VCaP (cell line): Measurements from ENCODE around the gene ADD1.

ENCODE experiments used
- H3K27ac ChIP-seq: fragments of 450-650 bp; 2 replicates; pipeline ENCODE4 v1.5.1; 2017
- TF ChIP-seq, protein P1 (sequence below): fragments of 450-650 bp; conservative IDR thresholded peaks from 2 replicates; pipeline ENCODE4 v1.5.1; 2017; ENCODE audit warnings: mild to moderate bottlenecking, moderate library complexity

The ADD1 gene

DNA sequence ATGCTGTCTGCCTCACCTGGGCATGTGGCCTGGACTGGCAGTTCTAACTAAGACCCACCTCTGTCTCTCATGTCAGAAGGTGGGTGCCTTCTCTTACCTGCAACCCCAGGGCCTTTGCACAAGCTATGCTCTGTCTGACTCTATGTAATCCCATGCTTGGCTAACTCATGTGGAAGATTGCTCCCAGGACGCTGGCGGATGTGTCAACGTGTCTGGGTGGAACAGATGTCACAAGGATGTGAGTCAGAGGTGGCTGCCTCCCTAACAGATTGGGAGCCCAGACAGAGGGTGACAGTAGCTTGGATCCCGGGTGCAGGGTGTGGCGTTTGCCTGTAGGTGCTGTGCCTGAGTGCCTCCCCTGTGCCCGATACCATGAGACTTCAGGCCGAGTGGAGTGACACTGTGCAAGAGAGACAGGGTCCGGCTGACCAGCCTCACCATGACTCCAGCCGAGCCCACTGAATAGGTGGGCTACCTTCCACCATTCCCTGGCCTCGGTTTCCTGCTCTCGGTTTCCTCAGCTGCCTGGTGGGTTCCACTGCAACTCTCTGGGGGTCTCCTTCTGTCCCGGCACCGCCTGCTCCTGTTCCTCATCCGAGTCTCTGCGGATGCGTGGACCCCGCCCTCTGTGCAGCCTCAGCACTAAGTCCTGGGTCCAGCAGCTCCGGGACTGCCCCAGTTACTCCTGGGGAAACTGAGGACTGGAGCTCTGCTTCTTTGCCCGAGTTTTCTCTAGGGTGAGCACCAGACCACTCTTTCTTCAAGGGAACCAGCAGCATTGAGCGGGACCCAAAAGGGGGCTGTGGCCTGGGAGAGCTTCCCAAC lies 39.8 kb upstream of the ADD1 start:
- H3K27ac ChIP-seq = no peak overlapping the region
- TF ChIP-seq, protein P1, sequence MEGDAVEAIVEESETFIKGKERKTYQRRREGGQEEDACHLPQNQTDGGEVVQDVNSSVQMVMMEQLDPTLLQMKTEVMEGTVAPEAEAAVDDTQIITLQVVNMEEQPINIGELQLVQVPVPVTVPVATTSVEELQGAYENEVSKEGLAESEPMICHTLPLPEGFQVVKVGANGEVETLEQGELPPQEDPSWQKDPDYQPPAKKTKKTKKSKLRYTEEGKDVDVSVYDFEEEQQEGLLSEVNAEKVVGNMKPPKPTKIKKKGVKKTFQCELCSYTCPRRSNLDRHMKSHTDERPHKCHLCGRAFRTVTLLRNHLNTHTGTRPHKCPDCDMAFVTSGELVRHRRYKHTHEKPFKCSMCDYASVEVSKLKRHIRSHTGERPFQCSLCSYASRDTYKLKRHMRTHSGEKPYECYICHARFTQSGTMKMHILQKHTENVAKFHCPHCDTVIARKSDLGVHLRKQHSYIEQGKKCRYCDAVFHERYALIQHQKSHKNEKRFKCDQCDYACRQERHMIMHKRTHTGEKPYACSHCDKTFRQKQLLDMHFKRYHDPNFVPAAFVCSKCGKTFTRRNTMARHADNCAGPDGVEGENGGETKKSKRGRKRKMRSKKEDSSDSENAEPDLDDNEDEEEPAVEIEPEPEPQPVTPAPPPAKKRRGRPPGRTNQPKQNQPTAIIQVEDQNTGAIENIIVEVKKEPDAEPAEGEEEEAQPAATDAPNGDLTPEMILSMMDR = no peak

DNA sequence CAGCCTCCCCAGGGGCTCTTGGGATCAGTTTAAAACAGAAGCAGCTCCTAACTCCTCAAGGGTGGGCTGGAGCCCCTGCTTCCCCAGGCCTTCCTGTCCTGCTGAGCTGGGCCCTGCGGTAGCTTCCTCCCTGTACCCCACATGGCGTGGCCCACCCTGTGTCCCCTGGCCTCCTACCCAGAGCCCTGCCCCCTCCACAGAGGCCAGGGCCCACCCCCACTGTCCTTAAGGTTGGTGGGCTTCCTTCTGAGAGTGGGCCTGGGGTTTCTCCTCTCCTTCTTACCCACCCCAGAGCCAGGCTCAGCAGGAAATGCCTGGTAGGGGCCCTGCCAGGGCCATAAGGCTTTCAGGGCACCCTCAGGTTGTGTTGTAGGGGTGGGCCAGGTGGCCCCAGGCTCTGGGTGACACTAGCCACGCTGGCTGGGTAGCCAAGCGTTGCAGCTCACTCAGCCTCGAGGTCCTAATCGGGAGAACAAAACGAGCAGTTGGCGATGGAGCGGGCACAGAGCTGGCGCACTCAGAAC lies 39.1 kb upstream of the ADD1 start:
- H3K27ac ChIP-seq = no peak overlapping the region
- TF ChIP-seq, protein P1 = no peak

DNA sequence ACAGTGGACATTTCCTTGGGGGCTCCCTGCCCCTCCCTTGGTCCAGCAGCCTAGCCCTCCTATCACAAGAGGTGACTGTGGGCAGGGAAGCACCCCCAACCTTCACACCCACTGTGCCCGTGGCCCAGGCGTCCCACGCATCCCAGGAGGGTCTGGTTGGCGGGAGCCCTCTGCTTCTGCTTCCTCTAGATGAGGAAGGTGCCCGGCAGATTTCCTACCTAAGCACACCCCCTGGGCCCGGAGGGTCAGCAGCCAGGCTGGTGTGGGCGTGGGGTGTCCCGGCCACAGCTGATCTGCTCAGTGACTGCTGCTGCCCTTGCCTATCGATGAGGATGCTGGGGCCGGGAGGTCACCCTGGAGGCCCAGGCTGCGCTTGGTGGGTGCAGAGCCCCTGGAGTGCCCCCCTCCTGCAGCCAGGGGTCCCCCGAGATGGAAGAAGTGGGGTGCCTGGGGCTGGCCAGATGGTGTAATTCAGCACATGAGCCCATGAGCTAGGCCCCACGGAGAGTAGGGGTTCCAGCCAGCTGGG lies 38.6 kb upstream of the ADD1 start:
- TF ChIP-seq, protein P1 = no peak
- H3K27ac ChIP-seq = peak overlapping the region; percentile 48; the same call in 1 of the 2 replicates

DNA sequence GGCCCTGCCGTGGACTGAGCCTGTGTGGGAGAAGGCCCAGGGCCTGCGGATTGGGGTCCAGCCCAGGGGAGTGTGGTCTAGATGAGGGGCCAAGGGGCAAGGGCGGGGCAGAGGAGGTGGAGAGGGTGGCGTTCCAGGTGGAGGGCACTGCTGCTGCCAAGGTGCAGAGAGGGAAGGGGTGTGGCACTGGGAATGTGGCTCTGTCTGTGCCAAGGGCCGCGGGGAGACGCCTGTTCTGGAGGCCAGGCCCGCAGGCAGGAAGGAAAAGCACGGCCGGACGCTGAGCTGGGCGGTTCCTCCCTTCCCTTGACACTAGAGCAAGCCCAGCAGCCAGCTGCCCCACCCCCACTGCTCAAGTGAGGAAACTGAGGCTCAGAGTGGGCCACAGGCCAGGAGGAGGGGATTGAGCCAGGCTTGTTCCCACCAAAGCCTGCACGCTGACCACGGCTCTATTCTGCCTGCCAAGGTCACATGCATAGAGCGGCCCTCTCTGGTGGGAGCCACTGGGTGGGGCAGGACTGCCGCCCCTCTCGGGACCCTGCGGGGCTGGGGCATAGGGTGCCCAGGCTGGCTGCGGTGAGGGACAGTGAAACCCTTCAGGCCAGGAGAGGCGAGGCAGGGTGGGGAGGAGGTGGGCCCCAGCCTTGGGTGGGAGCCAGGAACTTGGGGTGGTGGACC lies 37.8 kb upstream of the ADD1 start:
- TF ChIP-seq, protein P1 = no peak
- peak overlapping the region; percentile 48 for H3K27ac ChIP-seq

DNA sequence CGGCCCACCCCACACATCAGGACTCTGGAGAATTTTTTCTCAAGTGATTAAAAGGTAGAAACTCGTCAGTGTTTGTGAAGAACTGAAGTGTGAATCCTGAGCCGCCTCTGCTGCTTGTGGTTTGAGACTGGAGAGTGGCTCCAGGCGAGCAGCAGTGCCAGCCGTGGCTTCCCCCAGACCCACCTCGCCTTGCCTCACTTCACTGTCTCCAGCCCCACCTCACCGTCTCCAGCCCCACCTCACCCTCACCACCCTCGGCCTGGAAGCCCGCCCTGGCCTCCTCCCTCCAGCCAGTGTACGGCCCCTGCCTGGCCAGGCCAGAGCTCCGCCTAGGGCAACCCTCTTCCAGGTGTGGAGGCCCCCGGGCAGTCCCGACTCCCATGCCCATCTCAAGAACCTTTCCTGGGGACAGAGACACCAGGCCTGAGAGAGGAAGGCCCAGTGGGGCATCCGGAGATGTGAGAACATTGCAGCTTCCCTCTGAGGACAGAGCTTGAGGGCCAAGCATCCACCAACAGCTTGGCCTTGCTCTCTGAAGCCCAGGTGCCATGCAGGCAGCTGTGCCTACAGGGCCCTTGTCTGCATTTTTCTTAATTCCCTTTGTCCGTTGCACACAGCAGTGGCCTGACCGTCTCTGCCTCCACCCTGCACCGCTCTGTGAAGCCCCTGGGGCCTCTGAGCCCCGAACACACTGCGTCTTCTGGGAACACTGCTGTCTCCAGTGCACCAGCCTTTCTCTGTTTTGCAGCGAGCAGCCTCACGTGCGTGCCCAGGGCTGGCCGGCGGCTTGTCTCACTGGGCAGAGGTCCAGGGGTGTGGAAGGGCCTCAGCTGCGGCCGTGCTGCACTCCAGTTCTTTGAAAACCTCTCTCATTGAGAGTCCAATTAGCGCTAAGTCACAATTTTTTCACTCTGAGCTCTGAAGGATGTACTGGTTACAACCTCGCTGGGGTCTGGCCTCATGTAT lies 37.0 kb upstream of the ADD1 start:
- peak overlapping the region; percentile 48; the same call in 1 of the 2 replicates for H3K27ac ChIP-seq
- TF ChIP-seq, protein P1 = no peak

DNA sequence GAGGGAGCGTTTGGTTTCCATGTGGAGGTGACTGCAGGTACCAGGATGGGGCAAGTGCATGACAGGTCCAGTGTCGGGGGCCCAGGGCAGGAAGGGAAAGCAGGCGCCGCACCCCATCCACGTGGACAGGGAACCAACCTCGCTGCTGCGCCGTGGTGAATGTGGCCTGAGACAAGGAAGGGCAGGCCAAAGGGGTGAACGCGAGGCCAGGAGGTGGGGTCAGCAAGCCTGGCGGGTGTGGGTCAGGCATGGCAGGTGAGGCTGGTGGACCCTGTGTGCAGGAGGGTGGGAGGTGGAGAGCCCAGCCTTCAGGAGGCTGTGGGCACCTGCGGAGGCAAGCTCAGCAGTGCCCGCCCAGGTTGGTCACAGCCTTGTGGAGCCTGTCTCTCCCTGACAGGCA lies 36.1 kb upstream of the ADD1 start:
- no peak overlapping the region; the same call in 1 of the 2 replicates for H3K27ac ChIP-seq
- TF ChIP-seq, protein P1 = no peak
